Stimulated activated CD4-positive, alpha-beta T cell treated with anti-CD3 and anti-CD28 coated beads, Interleukin-2, amount 100 ng/mL, for 24 hours (primary cell): Measurements from ENCODE around the gene LTBP3.
"Not testable (repeated sequence)": the region's sequence is repeated elsewhere in the genome, so short reads cannot be mapped to it uniquely, and the experiment has no call there.

Experiments used
- DNase-seq, 2 donors: peaks; one replicate each; pipeline ENCODE4 v3.0.0-alpha.2; 2020

LTBP3 gene

DNA sequence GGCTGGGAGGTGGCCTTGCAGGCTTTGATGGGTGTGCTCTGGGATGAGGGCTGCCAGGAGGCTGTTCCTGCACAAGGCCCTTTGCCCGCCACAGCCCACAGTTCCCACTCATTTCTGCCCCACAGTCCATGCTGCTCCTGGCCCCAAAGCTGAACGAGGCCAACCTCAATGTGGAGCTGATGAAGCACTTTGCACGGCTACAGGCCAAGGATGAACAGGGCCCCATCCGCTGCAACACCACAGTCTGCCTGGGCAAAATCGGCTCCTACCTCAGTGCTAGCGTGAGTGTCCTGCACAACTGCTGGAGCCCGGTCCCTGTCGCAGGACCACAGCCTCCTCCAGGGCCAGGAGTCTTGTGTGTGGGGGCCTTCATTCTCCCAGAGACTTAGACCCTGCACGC is 23.1 kb downstream of the LTBP3 start:
- no peak for DNase-seq

- no peak for DNase-seq
Measured at GRCh38 chr11:65532388-65533064, 25.6 kb downstream of the LTBP3 start.

- no peak for DNase-seq
Measured at GRCh38 chr11:65530157-65530496, 28.0 kb downstream of the LTBP3 start.

DNA sequence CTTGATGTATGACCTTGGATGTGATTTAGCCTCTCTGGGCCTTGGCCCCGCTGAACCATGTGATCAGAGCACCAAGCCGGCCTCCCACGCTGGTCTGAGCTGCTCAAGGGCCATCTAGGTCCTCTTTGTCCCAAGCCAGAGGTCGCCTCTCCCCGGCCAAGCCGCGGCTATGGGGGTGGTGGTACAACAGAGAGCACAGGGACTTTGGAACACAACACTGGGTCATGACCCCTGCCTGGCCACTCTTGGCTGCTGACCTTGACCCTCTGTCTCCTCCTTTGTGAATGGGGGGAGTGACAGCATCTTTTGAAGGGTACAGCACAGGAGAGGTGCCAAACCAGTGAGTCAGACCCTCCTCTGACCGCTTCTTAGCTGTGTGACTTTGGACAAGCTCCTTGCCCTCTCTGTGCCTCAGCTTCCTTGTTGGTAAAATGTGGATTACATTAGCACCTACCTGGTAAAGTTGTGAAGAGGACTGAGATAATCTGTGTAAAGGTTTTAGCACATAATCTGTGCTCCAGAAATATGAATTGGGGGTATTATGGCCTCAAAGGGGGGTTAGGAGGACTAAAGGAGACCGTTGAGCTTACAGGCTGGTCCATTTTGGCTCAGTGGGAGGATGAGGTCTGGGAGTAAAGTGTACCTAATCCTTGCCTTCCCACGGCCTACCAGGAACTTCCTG is 28.5 kb downstream of the LTBP3 start:
- no peak for DNase-seq

GRCh38 chr11:65528819-65529350 is 29.3 kb downstream of the LTBP3 start:
- no peak for DNase-seq

DNA sequence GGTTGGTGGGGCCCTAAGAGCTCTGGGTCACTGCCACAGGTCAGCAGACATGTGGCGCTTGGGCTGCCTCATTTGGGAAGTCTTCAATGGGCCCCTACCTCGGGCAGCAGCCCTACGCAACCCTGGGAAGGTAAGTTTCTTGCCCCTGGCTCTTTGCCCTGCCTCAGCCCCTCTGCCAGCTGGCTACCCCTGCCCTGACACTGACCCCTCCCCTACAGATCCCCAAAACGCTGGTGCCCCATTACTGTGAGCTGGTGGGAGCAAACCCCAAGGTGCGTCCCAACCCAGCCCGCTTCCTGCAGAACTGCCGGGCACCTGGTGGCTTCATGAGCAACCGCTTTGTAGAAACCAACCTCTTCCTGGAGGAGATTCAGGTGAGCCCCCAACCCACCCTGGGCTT is 31.4 kb downstream of the LTBP3 start:
- no peak for DNase-seq

DNA sequence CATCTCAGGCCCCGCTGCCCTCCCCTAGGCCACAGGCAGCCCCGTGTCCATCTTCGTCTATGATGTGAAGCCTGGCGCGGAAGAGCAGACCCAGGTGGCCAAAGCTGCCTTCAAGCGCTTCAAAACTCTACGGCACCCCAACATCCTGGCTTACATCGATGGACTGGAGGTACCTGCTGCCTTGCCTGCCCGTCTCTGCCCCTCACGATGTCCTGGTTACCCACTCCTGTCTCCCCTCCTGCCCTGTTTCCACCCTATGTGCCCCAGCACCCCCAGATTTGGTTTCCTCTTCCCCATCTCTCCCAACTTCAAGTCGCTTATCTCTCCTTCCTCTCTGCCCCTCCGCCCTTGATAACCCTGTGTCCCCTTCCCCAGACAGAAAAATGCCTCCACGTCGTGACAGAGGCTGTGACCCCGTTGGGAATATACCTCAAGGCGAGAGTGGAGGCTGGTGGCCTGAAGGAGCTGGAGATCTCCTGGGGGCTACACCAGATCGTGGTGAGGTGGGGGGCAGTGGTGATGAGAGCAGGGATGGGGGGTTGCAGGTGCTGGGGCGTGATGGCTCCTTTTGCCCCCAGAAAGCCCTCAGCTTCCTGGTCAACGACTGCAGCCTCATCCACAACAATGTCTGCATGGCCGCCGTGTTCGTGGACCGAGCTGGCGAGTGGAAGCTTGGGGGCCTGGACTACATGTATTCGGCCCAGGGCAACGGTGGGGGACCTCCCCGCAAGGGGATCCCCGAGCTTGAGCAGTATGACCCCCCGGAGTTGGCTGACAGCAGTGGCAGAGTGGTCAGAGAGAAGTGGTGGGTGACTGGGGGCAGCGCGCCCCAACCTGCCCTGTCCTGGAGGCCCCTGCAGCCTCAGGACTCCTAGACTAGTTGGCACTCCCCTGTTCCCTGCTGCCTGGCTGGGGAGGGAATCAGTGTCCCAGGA is 32.3 kb downstream of the LTBP3 start:
- DNase-seq: no peak

DNA sequence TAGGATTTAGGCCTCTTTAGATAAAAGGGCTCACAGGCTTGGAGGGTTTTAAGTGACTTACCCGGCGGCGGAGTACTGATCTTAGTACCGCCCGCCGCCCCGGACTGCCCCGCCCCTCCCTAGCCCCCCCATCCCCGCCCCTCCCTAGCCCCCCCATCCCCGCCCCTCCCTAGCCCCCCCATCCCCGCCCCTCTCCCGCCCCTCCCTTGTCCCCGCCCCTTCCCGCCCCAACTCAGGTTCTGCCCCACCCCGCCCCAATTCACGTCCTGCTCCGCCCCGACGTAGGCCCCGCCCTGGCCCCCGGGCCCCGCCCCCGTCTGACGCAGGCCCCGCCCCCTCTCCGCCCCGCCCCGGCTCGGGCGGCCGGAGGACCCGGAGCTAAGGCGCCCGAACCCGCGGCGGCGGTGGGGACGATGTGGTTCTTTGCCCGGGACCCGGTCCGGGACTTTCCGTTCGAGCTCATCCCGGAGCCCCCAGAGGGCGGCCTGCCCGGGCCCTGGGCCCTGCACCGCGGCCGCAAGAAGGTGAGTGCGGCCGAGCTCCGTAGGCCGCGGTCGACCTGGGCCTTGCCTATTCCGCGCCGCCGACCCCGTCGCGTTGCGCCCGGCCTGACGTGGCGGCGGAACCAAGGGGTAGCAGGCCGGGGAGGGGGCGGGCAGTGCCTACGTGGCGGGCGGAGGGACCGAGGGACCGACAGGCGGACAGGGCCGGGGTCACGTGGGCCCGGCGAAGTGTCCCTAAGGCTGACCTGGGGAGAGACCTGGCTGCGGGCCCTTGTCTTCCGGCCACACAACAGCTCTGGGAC is 33.2 kb downstream of the LTBP3 start, which contains the start of gene SCYL1:
SCYL1 (plus strand) TSS at position 343 of the 805 bp plus-strand sequence; CDS start at position 414, 71 bp downstream.
- DNase-seq: peak; percentile 78 to 81

DNA sequence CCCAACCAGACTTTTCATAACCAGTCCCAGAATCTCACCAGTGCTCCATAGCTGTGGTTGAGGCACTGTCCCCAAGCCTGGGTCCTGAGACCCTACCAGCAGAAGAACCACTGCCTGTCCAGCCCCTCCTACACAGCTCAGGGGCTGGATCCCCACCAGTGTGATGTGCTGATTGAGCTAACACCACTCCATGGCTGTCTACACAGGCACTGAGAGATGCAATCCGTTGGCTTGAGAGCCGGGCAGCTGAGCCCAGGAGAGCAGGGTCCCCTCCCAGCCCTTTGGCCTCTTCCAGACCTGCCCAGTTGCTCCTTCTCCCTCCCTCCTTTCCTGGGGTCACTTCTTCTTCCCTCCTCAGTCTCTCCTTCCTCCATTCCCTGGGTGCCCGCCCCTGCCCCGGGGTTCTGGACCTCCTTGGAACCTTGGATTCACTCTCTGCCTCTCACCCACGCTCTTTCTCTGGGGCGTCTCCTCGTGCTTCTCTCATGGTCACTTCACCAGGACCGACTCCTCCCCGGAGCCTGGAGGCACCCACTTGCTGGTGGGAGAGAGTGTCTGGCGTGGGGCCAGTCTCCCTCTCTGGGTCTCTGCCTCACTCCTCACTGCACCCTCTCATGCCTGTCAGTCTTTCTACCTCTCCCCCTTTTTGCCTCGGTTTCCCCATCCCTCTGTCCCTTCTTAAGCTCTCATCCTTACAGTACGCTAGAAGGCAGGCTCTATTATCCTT is 34.0 kb downstream of the LTBP3 start:
- DNase-seq: no peak

DNA sequence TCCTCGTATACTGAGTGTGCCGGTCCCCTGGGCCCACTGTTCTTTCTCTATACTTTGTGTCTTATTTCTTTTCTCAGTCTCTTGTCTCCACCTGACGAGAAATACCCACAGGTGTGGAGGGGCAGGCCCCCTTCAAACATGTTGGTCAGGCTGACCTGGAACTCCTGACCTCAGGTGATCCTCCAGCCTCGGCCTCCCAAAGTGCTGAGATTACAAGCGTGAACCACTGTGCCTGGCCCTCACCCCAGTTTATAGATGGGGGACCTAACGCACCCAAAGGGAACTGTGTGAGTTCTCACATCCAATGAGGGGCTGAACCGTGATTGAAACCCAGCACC is 34.6 kb downstream of the LTBP3 start:
- not testable (repeated sequence) for DNase-seq

- DNase-seq: not testable (repeated sequence)
Measured at GRCh38 chr11:65522718-65523630, 35.2 kb downstream of the LTBP3 start.

DNA sequence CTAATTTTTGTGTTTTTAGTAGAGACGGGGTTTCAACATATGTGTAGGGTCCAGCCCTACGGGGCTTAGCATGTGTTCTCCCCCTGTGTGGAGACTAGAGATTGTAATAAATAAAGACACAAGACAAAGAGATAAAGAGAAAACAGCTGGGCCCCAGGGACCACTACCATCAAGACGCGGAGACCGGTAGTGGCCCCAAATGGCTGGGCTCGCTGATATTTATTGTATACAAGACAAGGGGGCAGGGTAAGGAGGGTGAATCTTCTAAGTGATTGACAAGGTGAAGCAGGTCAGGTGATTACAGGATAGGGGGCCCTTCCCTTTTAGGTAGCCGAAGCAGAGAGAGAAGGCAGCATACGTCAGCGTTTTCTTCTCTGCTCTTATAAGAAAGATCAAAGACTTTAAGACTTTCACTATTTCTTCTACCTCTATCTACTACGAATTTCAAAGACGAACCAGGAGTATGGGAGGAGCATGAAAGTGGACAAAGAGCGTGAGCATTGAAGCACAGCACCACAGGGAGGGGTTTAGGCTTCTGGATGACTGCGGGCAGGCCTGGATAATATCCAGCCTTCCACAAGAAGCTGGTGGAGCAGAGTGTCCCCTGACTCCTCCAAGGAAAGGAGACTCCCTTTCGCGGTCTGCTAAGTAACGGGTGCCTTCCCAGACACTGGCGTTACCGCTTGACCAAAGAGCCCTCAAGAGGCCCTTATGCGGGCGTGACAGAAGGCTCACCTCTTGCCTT is 36.2 kb downstream of the LTBP3 start:
- DNase-seq: not testable (repeated sequence)

DNA sequence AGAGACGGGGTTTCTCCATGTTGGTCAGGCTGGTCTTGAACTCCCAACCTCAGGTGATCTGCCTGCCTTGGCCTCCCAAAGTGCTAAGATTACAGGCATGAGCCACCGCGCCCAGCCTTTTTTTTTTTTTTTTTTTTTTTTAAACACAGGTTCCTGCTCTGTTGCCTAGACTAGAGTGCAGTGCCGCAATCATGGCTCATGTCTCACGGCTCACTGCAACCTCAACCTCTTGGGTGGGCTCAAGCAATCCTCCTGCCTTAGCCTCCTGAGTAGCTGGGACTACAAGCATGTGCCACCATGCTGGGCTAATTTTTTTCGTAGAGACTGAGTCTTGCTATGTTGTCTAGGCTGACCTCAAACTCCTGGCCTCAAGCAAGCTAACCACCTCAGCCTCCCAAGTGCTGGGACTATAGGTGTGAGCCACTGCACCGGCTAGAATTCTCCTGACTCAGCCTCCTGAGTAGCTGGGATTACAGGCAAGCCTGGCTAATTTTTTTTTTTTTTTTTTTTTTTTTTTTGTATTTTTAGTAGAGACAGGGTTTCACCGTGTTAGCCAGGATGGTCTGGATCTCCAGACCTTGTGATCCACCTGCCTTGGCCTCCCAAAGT is 39.1 kb downstream of the LTBP3 start:
- DNase-seq: not testable (repeated sequence)

DNA sequence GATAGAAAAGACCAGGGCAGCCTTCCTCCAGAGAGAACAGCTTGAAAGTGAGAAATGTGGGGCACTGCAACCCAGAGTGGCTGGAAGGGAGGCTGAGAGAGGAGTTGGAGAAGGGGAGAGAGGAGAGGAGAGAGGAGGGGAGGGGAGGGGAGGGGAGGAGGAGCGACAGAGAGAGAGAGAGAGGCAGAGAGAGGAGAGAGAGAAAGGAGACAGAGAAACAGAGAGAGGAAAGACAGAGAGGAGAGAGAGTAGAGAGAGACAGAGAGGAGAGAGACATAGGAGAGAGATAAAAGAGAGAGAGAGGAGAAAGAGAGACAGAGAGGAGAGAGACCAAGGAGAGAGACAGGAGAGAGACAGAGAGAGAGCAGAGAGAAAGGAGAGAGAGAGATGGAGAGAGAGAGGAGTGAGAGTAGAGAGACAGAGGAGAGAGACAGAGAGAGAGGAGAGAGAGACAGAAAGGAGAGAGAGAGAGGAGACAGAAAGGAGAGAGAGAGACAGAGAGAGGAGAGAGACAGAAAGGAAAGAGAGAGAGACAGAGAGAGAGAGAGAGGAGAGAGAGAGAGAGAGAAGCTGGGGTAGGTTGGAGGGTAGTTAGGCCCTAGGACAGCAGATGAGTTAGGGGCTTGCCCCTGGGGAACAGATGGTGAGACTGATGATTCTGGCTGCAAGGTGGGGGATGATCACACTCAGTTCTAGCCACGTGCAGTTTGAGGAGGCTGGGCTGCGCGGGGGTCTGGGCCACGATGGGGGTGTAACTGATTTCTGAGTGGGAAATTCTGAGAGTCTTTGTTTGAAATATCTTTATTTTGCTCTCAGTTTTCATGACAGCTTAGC is 41.8 kb downstream of the LTBP3 start:
- DNase-seq: no peak

DNA sequence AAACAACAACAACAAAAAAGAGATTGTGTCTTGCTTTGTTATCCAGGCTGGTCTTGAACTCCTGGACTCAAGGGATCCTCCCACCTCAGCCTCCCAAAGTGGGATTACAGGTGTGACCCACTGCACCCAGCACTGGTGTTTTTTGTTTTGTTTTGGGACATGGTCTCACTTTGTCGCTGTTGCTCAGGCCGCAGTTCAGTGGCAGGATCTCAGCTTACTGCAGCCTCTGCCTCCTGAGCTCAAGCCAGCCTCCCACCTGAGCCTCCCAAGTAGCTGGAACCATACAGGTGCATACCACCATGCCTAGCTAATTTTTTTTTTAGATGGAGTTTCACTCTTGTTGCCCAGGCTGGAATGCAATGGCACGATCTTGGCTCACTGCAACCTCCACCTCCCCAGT is 45.8 kb downstream of the LTBP3 start:
- DNase-seq: not testable (repeated sequence)

GRCh38 chr11:65506772-65507505 is 51.2 kb downstream of the LTBP3 start:
- DNase-seq: peak; percentile 51 to 55

DNA sequence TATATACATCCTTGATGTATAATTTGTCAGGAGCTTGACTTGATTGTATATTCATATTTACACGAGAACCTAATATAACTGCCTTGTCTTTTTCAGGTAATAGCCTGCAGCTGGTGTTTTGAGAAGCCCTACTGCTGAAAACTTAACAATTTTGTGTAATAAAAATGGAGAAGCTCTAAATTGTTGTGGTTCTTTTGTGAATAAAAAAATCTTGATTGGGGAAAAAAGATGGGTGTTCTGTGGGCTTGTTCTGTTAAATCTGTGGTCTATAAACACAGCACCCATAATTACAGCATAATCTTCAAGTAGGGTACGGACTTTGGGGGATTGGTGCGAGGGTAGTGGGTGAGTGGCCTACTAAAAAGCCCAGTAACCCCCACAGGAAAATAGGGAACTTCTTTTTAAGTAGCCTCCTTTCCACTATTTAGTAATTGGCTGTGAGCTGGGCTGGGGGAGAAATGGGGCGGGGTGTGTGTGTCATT is 51.8 kb downstream of the LTBP3 start:
- DNase-seq: no peak
